Right lung (tissue), 5 donors: ENCODE results near the gene ARHGAP26. TPM values are rescaled to one million over a fixed set of nuclear protein-coding genes. Genes with fewer than 3 reads are reported as not detected.

ENCODE experiments used
- DNase-seq, 2 donors: peaks; one replicate each; pipeline ENCODE4 v3.0.0-alpha.2; 2013
- polyA plus RNA-seq, 5 donors: library from polyadenylated mRNA; unstranded; fragments of 120-200 nt; gene quantifications; one replicate each; pipeline versions ENCODE4 v1.2.1 to v1.2.3, GENCODE V29; 2013; ENCODE audit warnings: inconsistent platforms in 1 of 5, low replicate concordance in 1 of 5; ENCODE audit not compliant: insufficient read length in 5 of 5, insufficient read depth in 1 of 5

ARHGAP26 gene
- polyA plus RNA-seq, 5 donors: 7.8 to 16.4 (median 14.2) TPM

GRCh38 chr5:143181173-143181572, 411.0 kb downstream of the ARHGAP26 start:
- no peak for DNase-seq

DNA sequence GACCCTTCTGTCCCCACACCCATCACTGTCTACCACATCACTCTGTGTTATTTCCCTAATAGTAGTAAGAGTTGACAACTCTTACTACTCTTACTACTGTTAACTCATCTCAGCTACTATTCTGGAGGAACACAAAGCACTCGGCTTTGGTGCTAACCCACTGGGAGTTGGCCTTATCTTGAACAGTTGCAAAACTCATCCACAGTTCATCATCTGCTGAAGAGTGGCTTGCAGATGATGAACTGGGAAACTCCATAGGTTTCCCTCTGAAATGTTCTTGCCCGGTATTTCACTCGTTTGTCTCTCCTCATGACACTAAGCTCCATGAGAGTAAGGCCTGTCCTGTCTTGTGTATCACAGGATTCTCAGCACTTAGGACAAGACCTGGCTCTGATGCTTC, 411.9 kb downstream of the ARHGAP26 start:
- DNase-seq: no peak

DNA sequence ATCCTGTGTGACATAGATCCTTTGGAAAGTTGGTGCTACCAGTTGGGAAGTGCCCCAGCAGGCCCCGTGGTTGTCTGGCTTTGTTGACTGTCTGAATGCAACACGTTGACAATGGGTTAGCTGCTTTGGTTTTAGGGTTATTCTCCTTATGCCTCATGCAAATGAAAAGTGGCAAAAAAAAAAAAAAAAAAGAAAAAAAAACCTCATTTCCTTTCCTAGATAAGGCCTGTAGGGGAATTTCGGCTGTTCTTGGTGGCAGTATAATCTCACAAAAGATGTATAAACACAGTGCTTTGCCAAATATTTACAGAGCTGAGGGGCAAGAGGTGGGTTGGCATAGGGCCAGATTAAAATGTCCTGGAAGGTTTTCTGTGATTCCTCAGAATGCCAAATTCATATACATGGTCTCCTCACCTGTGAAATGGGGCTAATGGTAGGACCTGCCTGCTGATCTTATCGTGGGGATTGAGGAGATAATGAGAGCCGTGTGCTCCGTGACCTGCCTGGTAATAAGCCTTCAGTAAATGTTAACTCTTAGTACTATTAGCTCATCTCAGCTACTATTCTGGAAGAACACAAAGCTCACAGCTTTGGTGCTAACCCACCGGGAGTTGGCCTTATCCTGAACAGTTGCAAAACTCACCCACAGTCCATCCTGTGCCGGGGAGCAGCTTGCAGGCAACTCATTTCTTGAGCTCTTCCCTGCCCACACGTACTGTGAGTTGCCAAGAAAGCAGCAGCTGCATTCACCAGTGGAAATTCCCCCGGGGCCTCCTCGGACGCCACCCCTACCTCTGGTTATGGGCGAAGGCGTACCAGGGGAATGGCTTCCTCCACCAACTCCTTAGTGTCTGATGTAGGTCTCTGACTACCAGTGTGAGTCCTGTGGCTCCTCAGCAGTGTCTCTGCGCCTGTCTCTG, 413.0 kb downstream of the ARHGAP26 start:
- DNase-seq: no peak

- DNase-seq: no peak
Measured at GRCh38 chr5:143183989-143184388, 413.8 kb downstream of the ARHGAP26 start.

- DNase-seq: no peak
Measured at GRCh38 chr5:143186623-143187022, 416.4 kb downstream of the ARHGAP26 start.

GRCh38 chr5:143187495-143187894, 417.3 kb downstream of the ARHGAP26 start:
- DNase-seq: no peak

DNA sequence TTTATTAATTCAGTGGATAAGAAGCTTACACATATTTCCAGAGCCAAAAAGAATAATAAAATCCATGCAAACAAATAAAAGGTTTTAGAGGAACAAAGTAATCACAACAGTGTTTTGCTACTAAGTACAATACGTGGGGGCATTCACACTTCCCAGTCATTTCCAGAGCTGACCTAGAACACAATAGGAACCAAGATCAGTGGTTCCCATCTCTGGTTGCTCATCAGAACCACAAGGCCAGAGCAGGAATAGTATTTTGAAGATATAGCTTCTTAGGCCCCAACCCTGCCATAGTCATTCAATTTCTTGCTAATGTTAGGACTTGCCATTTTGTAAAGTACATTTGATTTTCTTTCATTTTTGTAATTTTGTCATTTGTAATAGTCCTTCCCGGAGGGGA, 417.9 kb downstream of the ARHGAP26 start:
- no peak for DNase-seq

GRCh38 chr5:143188692-143189091, 418.5 kb downstream of the ARHGAP26 start:
- DNase-seq: no peak

DNA sequence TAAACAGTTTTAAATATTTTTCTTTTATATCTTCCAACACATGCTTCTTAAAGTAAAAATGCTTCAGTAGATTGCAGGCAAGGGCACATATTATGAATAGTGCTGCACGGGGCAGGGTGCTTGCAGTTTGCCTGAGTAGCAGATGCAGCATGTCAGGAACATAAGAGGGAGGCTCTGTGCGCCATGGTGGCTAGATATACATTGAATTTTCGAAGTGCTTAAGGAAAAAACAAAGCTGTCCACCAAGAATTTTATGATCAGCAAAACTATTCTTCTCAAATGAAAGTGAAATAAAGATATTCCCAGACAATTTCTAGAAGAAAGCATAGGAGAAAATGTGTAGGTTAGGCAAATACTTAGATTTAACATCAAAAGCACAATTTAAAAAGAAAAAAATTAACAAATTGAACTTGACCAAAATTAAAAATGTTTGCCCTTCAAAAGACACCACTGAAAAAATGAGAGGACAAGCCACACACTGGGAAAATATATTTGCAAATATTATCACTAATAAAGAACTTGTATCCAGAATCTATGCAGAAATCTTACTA, 420.2 kb downstream of the ARHGAP26 start:
- no peak for DNase-seq

GRCh38 chr5:143191720-143192119, 421.5 kb downstream of the ARHGAP26 start:
- DNase-seq: no peak

- no peak for DNase-seq
Measured at GRCh38 chr5:143192191-143192900, 422.2 kb downstream of the ARHGAP26 start.

- no peak for DNase-seq
Measured at GRCh38 chr5:143194206-143194605, 424.0 kb downstream of the ARHGAP26 start.

- DNase-seq: no peak
Measured at GRCh38 chr5:143194713-143195112, 424.5 kb downstream of the ARHGAP26 start.

GRCh38 chr5:143195491-143195890, 425.3 kb downstream of the ARHGAP26 start:
- DNase-seq: peak; percentile 53 to 58

- DNase-seq: no peak
Measured at GRCh38 chr5:143196601-143197259, 426.6 kb downstream of the ARHGAP26 start.

DNA sequence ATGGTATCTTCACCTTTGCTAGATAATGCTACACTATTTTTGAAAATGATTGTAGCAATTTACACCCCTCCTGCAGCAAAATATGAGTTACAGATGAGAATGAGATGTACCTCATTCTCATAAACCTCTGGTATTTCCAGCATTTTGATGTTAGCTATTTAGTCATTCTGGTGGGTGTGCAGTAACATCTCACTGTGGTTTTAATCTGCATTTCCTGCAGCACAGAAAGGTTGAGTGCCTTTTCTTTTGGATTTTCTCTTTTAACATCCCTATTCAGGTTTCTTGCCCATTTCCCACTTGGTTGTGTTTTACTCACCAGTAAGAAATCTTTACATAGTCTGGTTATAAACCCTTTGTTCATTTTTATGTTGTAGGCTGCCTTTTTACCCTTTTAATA, 427.1 kb downstream of the ARHGAP26 start:
- DNase-seq: no peak

GRCh38 chr5:143198332-143198731, 428.2 kb downstream of the ARHGAP26 start:
- DNase-seq: no peak

- DNase-seq: no peak
Measured at GRCh38 chr5:143199161-143199560, 429.0 kb downstream of the ARHGAP26 start.

GRCh38 chr5:143199843-143200242, 429.7 kb downstream of the ARHGAP26 start:
- no peak for DNase-seq

DNA sequence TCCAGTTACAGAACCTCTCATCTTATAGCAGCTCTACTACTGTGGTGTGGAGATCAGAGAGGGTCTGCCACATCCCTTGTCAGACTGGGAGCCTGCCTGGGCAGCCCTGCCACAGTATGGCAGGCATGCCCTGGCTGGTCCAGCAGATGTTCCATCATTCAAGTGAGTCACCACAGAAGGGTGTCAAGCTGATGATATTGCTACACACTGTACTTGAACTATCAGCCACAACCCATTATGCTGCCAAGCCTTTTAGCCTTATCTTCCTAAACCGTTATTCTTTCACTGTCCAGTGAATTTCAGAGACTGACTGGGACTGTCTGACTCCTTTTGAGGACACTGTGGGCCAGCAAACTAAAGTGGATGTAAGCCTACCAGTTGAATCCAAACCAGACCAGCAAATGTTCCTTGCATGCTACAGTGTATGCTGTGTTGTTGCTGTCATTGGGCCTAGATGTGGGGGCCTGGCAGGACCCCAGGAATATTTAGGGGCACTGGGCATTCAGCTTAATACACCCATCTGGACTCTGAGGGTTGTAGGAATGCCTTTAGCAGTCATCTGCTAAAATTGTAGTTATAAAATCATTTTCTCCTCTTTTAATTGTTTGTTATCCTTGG, 430.7 kb downstream of the ARHGAP26 start:
- no peak for DNase-seq

- DNase-seq: no peak
Measured at GRCh38 chr5:143201589-143201988, 431.4 kb downstream of the ARHGAP26 start.
